ENCODE measurements around the gene ACVR1C. TPM values are rescaled to one million over a fixed set of nuclear protein-coding genes. Genes with fewer than 3 reads are reported as not detected.

ACVR1C gene
- total and polyA plus RNA-seq, 2 of the 8 experiments (the other 6 are each of a cell fraction or from before 2014, with no cell fraction given) = 0.21 to 0.52 TPM

- FAIRE-seq (no peak), DNase-seq (ENCODE audit: low read depth in 1 of 2, low spot score in 2 of 2) (no peak)
- Histone ChIP-seq H3K27ac (ENCODE audit: low read depth, low read length) (no peak overlapping the region), H3K36me3 (ENCODE audit: control insufficient read depth in 2 of 4, insufficient read depth in 4 of 4, low read length in 3 of 4) (no peaks in the 10 kb centered on the region), H3K4me2 (ENCODE audit: insufficient read depth in 1 of 2, low read depth in 2 of 2, low read length in 2 of 2) (no peak overlapping the region), H3K4ac (replicated peaks; ENCODE audit: insufficient read length, low read depth, low read length) (no peak overlapping the region), H3K56ac (replicated peaks; ENCODE audit: insufficient read length, low read depth, low read length) (no peak overlapping the region), H4K8ac (ENCODE audit: extremely low read depth, insufficient read depth, low read length) (no peak overlapping the region), H3K14ac (ENCODE audit: insufficient read length) (no peak overlapping the region), H3K9ac (replicated peaks in 1 of 4; ENCODE audit: extremely low read depth in 1 of 4, low read depth in 3 of 4, low read length in 3 of 4) (no peak overlapping the region), H3K23ac (ENCODE audit: insufficient read length) (no peak overlapping the region), H2BK5ac (ENCODE audit: low read depth, low read length) (no peak overlapping the region), H3K27me3 (replicated peaks in 1 of 4; ENCODE audit: control insufficient read depth in 3 of 4, extremely low read depth in 1 of 4, insufficient read depth in 3 of 4, low read length in 3 of 4) (peaks cover 0 to 1% (median 0%) of the 10 kb centered on the region in 4 experiments; a peak in 1 of 7 replicates), H2BK12ac (ENCODE audit: low read depth, low read length) (no peak overlapping the region), H3K79me1 (ENCODE audit: low read depth, low read length) (no peaks in the 10 kb centered on the region), H4K20me1 (replicated peaks in 1 of 2; ENCODE audit: control insufficient read depth in 1 of 2, insufficient read depth in 2 of 2, low read length in 2 of 2) (no peaks in the 10 kb centered on the region), H4K91ac (replicated peaks; ENCODE audit: insufficient read length, low read length) (no peak overlapping the region), H4K5ac (ENCODE audit: insufficient read length, low read depth, low read length) (no peak overlapping the region), H2AK5ac (ENCODE audit: low read depth, low read length) (no peak overlapping the region), H3K79me2 (ENCODE audit: control insufficient read depth in 1 of 2, insufficient read depth in 2 of 2, low read length in 2 of 2) (no peaks in the 10 kb centered on the region), H2BK15ac (ENCODE audit: low read length) (no peak overlapping the region), H3K9me3 (ENCODE audit: insufficient read depth in 2 of 2, low read depth in 1 of 2, low read length in 1 of 2) (no peaks in the 10 kb centered on the region), H3K18ac (ENCODE audit: extremely low read depth, low read length) (no peak overlapping the region), H3K4me1 (replicated peaks in 1 of 4; ENCODE audit: control insufficient read depth in 3 of 4, insufficient read depth in 4 of 4, low read length in 3 of 4) (peaks cover 0 to 3% (median 0%) of the 10 kb centered on the region in 4 experiments; a peak in 1 of 7 replicates), H2AFZ (ENCODE audit: low read length) (no peak overlapping the region), H2BK120ac (replicated peaks; ENCODE audit: low read depth, low read length) (no peak overlapping the region), H2BK20ac (ENCODE audit: low read length) (no peak overlapping the region), H3K23me2 (ENCODE audit: low read depth, low read length) (no peaks in the 10 kb centered on the region), H3K4me3 (ENCODE audit: extremely low read depth in 1 of 4, insufficient read depth in 2 of 4, low read depth in 3 of 4, low read length in 4 of 4) (no peak overlapping the region)
- ChIA-PET POLR2A (ENCODE audit: partially characterized antibody) (no interaction called here), CTCF (ENCODE audit: partially characterized antibody) (no interaction called here)
- TF ChIP-seq CHD1 (IDR thresholded peaks at IDR 0.05; ENCODE audit: low read depth, low read length) (no peak), MAFK (IDR thresholded peaks at IDR 0.05; ENCODE audit: low read depth, low read length) (no peak), CBX5 (IDR thresholded peaks at IDR 0.05; ENCODE audit: low read depth, low read length) (no peak)
- WGBS, 2 experiments (ENCODE audit: extremely low coverage in 1 of 2, insufficient coverage in 1 of 2, insufficient read length in 1 of 2, insufficient replicate concordance in 2 of 2, low coverage in 1 of 2, low lambda C conversion rate in 2 of 2, missing lambda C conversion rate in 1 of 2) = 96% methylated on average over 5 of the region's 5 CpGs; no CpG with 5 or more reads in 1 of the 2 experiments
These were observed 88.6 kb downstream of the ACVR1C start for GRCh38 chr2:157540102-157540501.

All from H1 (cell line).